Measurements from ENCODE around the gene ARHGAP42. TPM values are rescaled to one million over a fixed set of nuclear protein-coding genes. Genes with fewer than 3 reads are reported as not detected.

Gene ARHGAP42
- total and polyA plus RNA-seq, 4 donors = 3.8 to 17.2 (median 12.0) TPM

- no peak for DNase-seq (ENCODE audit: low spot score)
- no peaks in the 10 kb centered on the region for H3K36me3 ChIP-seq (ENCODE audit: control insufficient read depth in 4 of 4, insufficient read depth in 3 of 4, low read depth in 1 of 4, low read length in 3 of 4)
- no peak for TF ChIP-seq FOXA1 (IDR thresholded peaks at IDR 0.05)
- TF ChIP-seq GABPA (IDR thresholded peaks at IDR 0.05 in 1 of 2, conservative IDR thresholded peaks at IDR 0.05 in 1 of 2) = no peak
- TF ChIP-seq HNF4G (IDR thresholded peaks at IDR 0.05) = no peak
- TF ChIP-seq RXRA (IDR thresholded peaks at IDR 0.05) = no peak
- TF ChIP-seq TAF1 (conservative IDR thresholded peaks at IDR 0.05) = no peak
- no peak for TF ChIP-seq FOXA2 (IDR thresholded peaks at IDR 0.05)
- H3K27ac ChIP-seq (ENCODE audit: low read depth in 1 of 2, low read length in 2 of 2) = no peak overlapping the region
- 32% methylated on average over 1 of the region's 1 CpG for WGBS
- H3K9ac ChIP-seq (ENCODE audit: low read depth in 1 of 2, low read length in 2 of 2) = no peak overlapping the region
- H3K4me3 ChIP-seq (ENCODE audit: low read depth in 1 of 3, low read length in 3 of 3) = no peak overlapping the region
- no peaks in the 10 kb centered on the region for H3K9me3 ChIP-seq (ENCODE audit: control insufficient read depth in 4 of 4, low read length in 3 of 4)
- H3K27me3 ChIP-seq (ENCODE audit: control insufficient read depth in 4 of 4, insufficient read depth in 4 of 4, low read length in 3 of 4) = no peaks in the 10 kb centered on the region
- H3K4me1 ChIP-seq (ENCODE audit: control insufficient read depth in 4 of 4, insufficient read depth in 4 of 4, low read length in 3 of 4) = peaks cover 3 to 21% (median 13%) of the 10 kb centered on the region in 4 donors
Measured at GRCh38 chr11:100691896-100692653, 5.0 kb downstream of the ARHGAP42 start.

- H3K36me3 ChIP-seq (ENCODE audit: control insufficient read depth in 4 of 4, insufficient read depth in 3 of 4, low read depth in 1 of 4, low read length in 3 of 4) = no peaks in the 10 kb centered on the region
- H3K27me3 ChIP-seq (ENCODE audit: control insufficient read depth in 4 of 4, insufficient read depth in 4 of 4, low read length in 3 of 4) = no peaks in the 10 kb centered on the region
- WGBS = 96% methylated on average over 5 of the region's 5 CpGs
- no peaks in the 10 kb centered on the region for H3K9me3 ChIP-seq (ENCODE audit: control insufficient read depth in 4 of 4, low read length in 3 of 4)
- no peak overlapping the region for H3K4me3 ChIP-seq (ENCODE audit: low read depth in 1 of 3, low read length in 3 of 3)
- TF ChIP-seq ATF3 (IDR thresholded peaks at IDR 0.05) (no peak), SP1 (IDR thresholded peaks at IDR 0.05) (no peak), HNF4G (IDR thresholded peaks at IDR 0.05) (no peak), GABPA (IDR thresholded peaks at IDR 0.05 in 1 of 2, conservative IDR thresholded peaks at IDR 0.05 in 1 of 2) (no peak), RAD21 (IDR thresholded peaks at IDR 0.05) (no peak), TAF1 (conservative IDR thresholded peaks at IDR 0.05) (no peak), MAX (IDR thresholded peaks at IDR 0.05) (no peak), FOXA1 (IDR thresholded peaks at IDR 0.05) (no peak), NR2F2 (IDR thresholded peaks at IDR 0.05) (no peak), HNF4A (conservative IDR thresholded peaks at IDR 0.05) (no peak), EGR1 (IDR thresholded peaks at IDR 0.05; ENCODE audit: low read depth in 2 of 2) (no peak), JUND (IDR thresholded peaks at IDR 0.05) (no peak)
- no peak for DNase-seq (ENCODE audit: low spot score)
- H3K27ac ChIP-seq (ENCODE audit: low read depth in 1 of 2, low read length in 2 of 2) = no peak overlapping the region
- peaks cover 0 to 6% (median 4%) of the 10 kb centered on the region in 4 donors for H3K4me1 ChIP-seq (ENCODE audit: control insufficient read depth in 4 of 4, insufficient read depth in 4 of 4, low read length in 3 of 4)
- no peak overlapping the region for H3K9ac ChIP-seq (ENCODE audit: low read depth in 1 of 2, low read length in 2 of 2)
Measured at GRCh38 chr11:100695911-100696310, 8.8 kb downstream of the ARHGAP42 start.

- H3K36me3 ChIP-seq (ENCODE audit: control insufficient read depth in 4 of 4, insufficient read depth in 3 of 4, low read depth in 1 of 4, low read length in 3 of 4) = no peaks in the 10 kb centered on the region
- no peak overlapping the region for H3K4me3 ChIP-seq (ENCODE audit: low read depth in 1 of 3, low read length in 3 of 3)
- 95% methylated on average over 2 of the region's 2 CpGs for WGBS
- H3K9me3 ChIP-seq (ENCODE audit: control insufficient read depth in 4 of 4, low read length in 3 of 4) = no peaks in the 10 kb centered on the region
- DNase-seq (ENCODE audit: low spot score) = no peak
- peaks cover 0 to under 1% (median 0%) of the 10 kb centered on the region in 4 donors for H3K4me1 ChIP-seq (ENCODE audit: control insufficient read depth in 4 of 4, insufficient read depth in 4 of 4, low read length in 3 of 4)
- no peaks in the 10 kb centered on the region for H3K27me3 ChIP-seq (ENCODE audit: control insufficient read depth in 4 of 4, insufficient read depth in 4 of 4, low read length in 3 of 4)
- H3K27ac ChIP-seq (ENCODE audit: low read depth in 1 of 2, low read length in 2 of 2) = no peak overlapping the region
- TF ChIP-seq GABPA (IDR thresholded peaks at IDR 0.05 in 1 of 2, conservative IDR thresholded peaks at IDR 0.05 in 1 of 2) (no peak), TAF1 (conservative IDR thresholded peaks at IDR 0.05) (no peak), HNF4A (conservative IDR thresholded peaks at IDR 0.05) (no peak), NR2F2 (IDR thresholded peaks at IDR 0.05) (no peak), CTCF (IDR thresholded peaks at IDR 0.05; ENCODE audit: low read depth, low read length, missing input control) (no peak), FOXA2 (IDR thresholded peaks at IDR 0.05) (no peak), REST (IDR thresholded peaks at IDR 0.05) (no peak), SP1 (IDR thresholded peaks at IDR 0.05) (no peak), HNF4G (IDR thresholded peaks at IDR 0.05) (no peak), ATF3 (IDR thresholded peaks at IDR 0.05) (no peak), EGR1 (IDR thresholded peaks at IDR 0.05; ENCODE audit: low read depth in 2 of 2) (no peak), ZBTB33 (IDR thresholded peaks at IDR 0.05) (no peak), RAD21 (IDR thresholded peaks at IDR 0.05) (no peak), FOXA1 (IDR thresholded peaks at IDR 0.05) (no peak), JUND (IDR thresholded peaks at IDR 0.05) (no peak)
- no peak overlapping the region for H3K9ac ChIP-seq (ENCODE audit: low read depth in 1 of 2, low read length in 2 of 2)
Measured at GRCh38 chr11:100703139-100703538, 16.1 kb downstream of the ARHGAP42 start.

Data from liver (tissue), 9 donors.